PC-3 (cell line): ENCODE results near the gene CROCC2.

Experiments used
- CTCF ChIP-seq: fragments of 300-600 bp; sonication (generic); conservative IDR thresholded peaks from 2 replicates; pipeline ENCODE4 v1.5.1; 2017; ENCODE audit warnings: antibody characterized with exemption, low read depth, mild to moderate bottlenecking, low read length
- EZH2 ChIP-seq: fragments of 300-600 bp; sonication (generic); IDR thresholded peaks from one replicate; pipeline ENCODE4 v1.6.1; 2017; ENCODE audit warnings: antibody characterized with exemption, mild to moderate bottlenecking, low read length; ENCODE audit not compliant: unreplicated experiment
- EZH2phosphoT487 ChIP-seq: fragments of 300-600 bp; sonication (generic); IDR thresholded peaks from 2 replicates; pipeline ENCODE4 v1.6.1; 2018; ENCODE audit warnings: mild to moderate bottlenecking, antibody characterized with exemption, low read length, borderline replicate concordance

- TF ChIP-seq EZH2phosphoT487 (no peak), EZH2 (no peak), CTCF (no peak)
Observed at GRCh38 chr2:240997856-240998705, 91.9 kb downstream of the CROCC2 start, which contains the start of gene SNED1.
